HG02798 (cell line): Measurements from ENCODE around the gene PTPN22.

Experiments used
- ATAC-seq: cut with Tn5 transposase; IDR thresholded peaks from one replicate; pipeline ENCODE4 v1.9.1; 2021; ENCODE audit warnings: mild to moderate bottlenecking; ENCODE audit not compliant: unreplicated experiment, poor library complexity

PTPN22 gene

DNA sequence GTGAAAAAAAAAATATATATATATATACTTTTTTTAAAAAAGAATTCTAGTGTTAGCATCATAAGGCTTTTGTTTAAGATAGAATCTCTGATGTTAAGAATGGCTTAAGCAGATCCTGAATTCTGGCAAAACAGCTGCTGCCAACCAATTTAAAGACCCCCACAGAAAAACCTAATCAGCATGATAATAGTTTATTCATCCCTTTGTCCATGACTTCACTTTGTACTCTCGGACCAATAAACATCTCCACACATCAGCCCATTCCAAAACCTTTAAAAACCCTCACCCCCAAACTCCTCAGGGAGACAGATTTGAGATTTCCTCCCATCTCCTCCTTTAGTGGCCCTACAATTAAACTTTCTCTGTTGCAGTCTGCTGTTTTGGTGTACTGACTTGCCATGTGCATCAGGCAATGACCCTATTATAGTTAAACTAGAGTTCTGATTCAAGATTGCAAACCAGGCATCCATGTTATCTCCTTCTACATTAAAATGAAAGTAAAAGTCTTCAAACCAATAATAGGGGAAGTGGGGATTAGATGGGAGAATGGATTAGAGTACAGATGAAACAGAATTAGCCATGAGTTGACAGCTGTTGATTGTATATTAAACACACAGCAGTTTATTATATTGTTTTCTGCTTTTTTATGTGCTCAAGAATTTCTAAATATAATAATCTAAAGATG lies 102.5 kb downstream of the PTPN22 start:
- ATAC-seq = no peak

DNA sequence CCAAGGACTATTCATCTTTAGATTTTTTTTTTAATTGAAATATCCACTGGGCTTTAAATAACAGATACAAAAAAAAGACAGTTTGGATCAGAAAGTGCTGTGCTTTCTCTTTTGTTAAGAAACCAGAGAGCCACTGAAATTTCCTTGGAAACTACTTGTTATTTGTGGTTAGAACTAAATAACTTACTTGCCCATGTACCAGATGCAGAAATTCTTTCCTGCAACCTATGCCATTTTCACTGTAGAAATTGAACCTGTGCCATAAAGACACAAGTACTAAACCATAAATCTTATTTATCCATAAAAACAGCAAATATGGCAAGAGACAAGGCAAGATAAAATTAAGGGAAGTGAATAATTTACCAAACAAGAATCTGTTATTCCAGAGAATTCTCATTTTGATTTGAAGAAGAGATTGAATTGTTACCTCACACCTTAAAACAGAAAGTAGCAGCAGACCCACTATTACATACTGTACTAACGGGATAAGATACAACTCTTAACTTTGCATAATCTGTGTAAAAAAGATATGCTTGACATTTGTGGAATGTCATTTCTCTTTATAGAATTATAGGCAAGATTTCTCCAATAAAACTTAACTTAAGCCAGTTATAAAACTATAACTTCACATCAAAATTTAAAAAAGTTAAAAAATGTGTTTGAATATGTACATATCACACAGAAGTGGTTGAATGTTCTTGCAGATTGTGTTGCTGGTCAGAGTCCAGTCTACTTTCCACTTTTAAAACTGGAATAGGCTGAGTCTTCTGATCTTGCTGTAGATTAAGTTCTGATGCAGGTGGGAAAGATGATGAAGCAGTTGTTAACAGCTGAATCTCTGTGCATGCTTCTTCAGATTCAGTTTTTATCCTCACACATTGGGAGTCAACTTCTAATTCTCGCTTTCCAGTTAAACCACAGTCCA lies 105.9 kb downstream of the PTPN22 start:
- ATAC-seq = no peak
